HG03060 (cell line): ENCODE results near the gene AIMP1.
"Not testable (repeated sequence)": the region's sequence is repeated elsewhere in the genome, so short reads cannot be mapped to it uniquely, and the experiment has no call there.

Experiments used
- ATAC-seq: cut with Tn5 transposase; IDR thresholded peaks from one replicate; pipeline ENCODE4 v1.9.1; 2021; ENCODE audit warnings: low read depth, moderate number of reproducible peaks; ENCODE audit not compliant: unreplicated experiment

AIMP1 gene

GRCh38 chr4:106398898-106399297 is 82.5 kb downstream of the AIMP1 start:
- ATAC-seq, result not testable (repeated sequence)
